ENCODE results near the gene CEP83. TPM values are rescaled to one million over a fixed set of nuclear protein-coding genes. Genes with fewer than 3 reads are reported as not detected.
"Not testable (repeated sequence)": the region's sequence is repeated elsewhere in the genome, so short reads cannot be mapped to it uniquely, and the experiment has no call there.

Gene CEP83
- 10 to 100 TPM; 25.8 to 33.2 (median 30.5) TPM for polyA plus RNA-seq (ENCODE audit: insufficient read length in 4 of 4)

- DNase-seq (ENCODE audit: low read depth in 4 of 4, low spot score in 3 of 4), result peak; percentile 87 to 94 (median 90)
Observed at GRCh38 chr12:94459728-94460615, at the start of gene CEP83. Gene CEP83 (minus strand): TSS chr12:94459867. CDS start chr12:94412490, 47,377 bp downstream.

GRCh38 chr12:94509317-94509716 is 49.6 kb upstream of the CEP83 start:
- DNase-seq (ENCODE audit: low read depth in 4 of 4, low spot score in 3 of 4), result no peak

GRCh38 chr12:94507455-94507854 is 47.8 kb upstream of the CEP83 start:
- DNase-seq (ENCODE audit: low read depth in 4 of 4, low spot score in 3 of 4), result no peak

GRCh38 chr12:94504386-94504785 is 44.7 kb upstream of the CEP83 start:
- no peak for DNase-seq (ENCODE audit: low read depth in 4 of 4, low spot score in 3 of 4)

GRCh38 chr12:94503619-94504018 is 44.0 kb upstream of the CEP83 start:
- DNase-seq (ENCODE audit: low read depth in 4 of 4, low spot score in 3 of 4), result no peak

GRCh38 chr12:94500831-94501567 is 41.3 kb upstream of the CEP83 start:
- no peak for DNase-seq (ENCODE audit: low read depth in 4 of 4, low spot score in 3 of 4)

- no peak for DNase-seq (ENCODE audit: low read depth in 4 of 4, low spot score in 3 of 4)
Observed at GRCh38 chr12:94498698-94499097, 39.0 kb upstream of the CEP83 start.

GRCh38 chr12:94498073-94498472 is 38.4 kb upstream of the CEP83 start:
- no peak for DNase-seq (ENCODE audit: low read depth in 4 of 4, low spot score in 3 of 4)

- no peak for DNase-seq (ENCODE audit: low read depth in 4 of 4, low spot score in 3 of 4)
Observed at GRCh38 chr12:94495445-94496115, 35.9 kb upstream of the CEP83 start.

GRCh38 chr12:94491489-94491888 is 31.8 kb upstream of the CEP83 start:
- DNase-seq (ENCODE audit: low read depth in 4 of 4, low spot score in 3 of 4), result no peak

GRCh38 chr12:94488463-94488862 is 28.8 kb upstream of the CEP83 start:
- no peak for DNase-seq (ENCODE audit: low read depth in 4 of 4, low spot score in 3 of 4)

- no peak for DNase-seq (ENCODE audit: low read depth in 4 of 4, low spot score in 3 of 4)
Observed at GRCh38 chr12:94481734-94482133, 22.1 kb upstream of the CEP83 start.

- no peak for DNase-seq (ENCODE audit: low read depth in 4 of 4, low spot score in 3 of 4)
Observed at GRCh38 chr12:94469522-94469921, 9.9 kb upstream of the CEP83 start.

GRCh38 chr12:94460616-94460959 is 921 bp upstream of the CEP83 start:
- DNase-seq (ENCODE audit: low read depth in 4 of 4, low spot score in 3 of 4), result peak in 2 of 4 donors; percentile 12 to 25

- DNase-seq (ENCODE audit: low read depth in 4 of 4, low spot score in 3 of 4), result peak; percentile 28 to 51 (median 45)
Observed at GRCh38 chr12:94458877-94459727, 565 bp downstream of the CEP83 start.

- DNase-seq (ENCODE audit: low read depth in 4 of 4, low spot score in 3 of 4), result no peak
Observed at GRCh38 chr12:94457311-94457710, 2.4 kb downstream of the CEP83 start.

- DNase-seq (ENCODE audit: low read depth in 4 of 4, low spot score in 3 of 4), result not testable (repeated sequence)
Observed at GRCh38 chr12:94454318-94454717, 5.3 kb downstream of the CEP83 start.

- no peak for DNase-seq (ENCODE audit: low read depth in 4 of 4, low spot score in 3 of 4)
Observed at GRCh38 chr12:94445662-94446061, 14.0 kb downstream of the CEP83 start.

- no peak for DNase-seq (ENCODE audit: low read depth in 4 of 4, low spot score in 3 of 4)
Observed at GRCh38 chr12:94437303-94437702, 22.4 kb downstream of the CEP83 start.

- no peak for DNase-seq (ENCODE audit: low read depth in 4 of 4, low spot score in 3 of 4)
Observed at GRCh38 chr12:94435511-94435927, 24.1 kb downstream of the CEP83 start.

Measured in right renal pelvis (tissue), 4 donors.